Parathyroid adenoma (tissue), 2 donors: ENCODE data around the gene EMD.
A peak's percentile ranks its signal among the peaks of the same experiment; 100 is the strongest.

Experiments
- H2AFZ ChIP-seq: fragments of 300-600 bp; sonication (generic); one replicate; pipeline ENCODE4 v1.7.0; 2017; ENCODE audit warnings: antibody characterized with exemption, mild to moderate bottlenecking
- H3K27ac ChIP-seq: fragments of 300-600 bp; sonication (generic); one replicate; pipeline ENCODE4 v1.7.0; 2017
- H3K27me3 ChIP-seq: fragments of 300-600 bp; sonication (generic); one replicate; pipeline ENCODE4 v1.7.0; 2017; ENCODE audit warnings: low read length; ENCODE audit not compliant: control insufficient read depth, insufficient read depth
- H3K36me3 ChIP-seq: fragments of 300-600 bp; sonication (generic); one replicate; pipeline ENCODE4 v1.7.0; 2017; ENCODE audit warnings: low read length; ENCODE audit not compliant: control insufficient read depth, insufficient read depth
- H3K4me1 ChIP-seq: fragments of 300-600 bp; sonication (generic); one replicate; pipeline ENCODE4 v1.7.0; 2017; ENCODE audit warnings: control low read depth
- H3K4me2 ChIP-seq: fragments of 300-600 bp; sonication (generic); one replicate; pipeline ENCODE4 v1.7.0; 2017; ENCODE audit warnings: low read length
- H3K4me3 ChIP-seq: fragments of 300-600 bp; sonication (generic); one replicate; pipeline ENCODE4 v1.7.0; 2017; ENCODE audit warnings: low read depth, low read length
- H3K79me2 ChIP-seq: fragments of 300-600 bp; sonication (generic); one replicate; pipeline ENCODE4 v1.7.0; 2017; ENCODE audit warnings: control low read depth
- H3K9ac ChIP-seq: fragments of 300-600 bp; sonication (generic); one replicate; pipeline ENCODE4 v1.7.0; 2017; ENCODE audit warnings: mild to moderate bottlenecking
- H3K9me3 ChIP-seq: fragments of 300-600 bp; sonication (generic); one replicate; pipeline ENCODE4 v1.7.0; 2017; ENCODE audit warnings: low read length; ENCODE audit not compliant: control insufficient read depth
- CTCF ChIP-seq: fragments of 300-600 bp; sonication (generic); IDR thresholded peaks from one replicate; pipeline ENCODE4 v1.7.0; 2017; ENCODE audit warnings: antibody characterized with exemption, mild to moderate bottlenecking
- donor health status: primary hyperparathyroidism.

Gene EMD

GRCh38 chrX:154411981-154412340 is 32.9 kb downstream of the EMD start:
- H3K36me3 ChIP-seq = no peaks in the 10 kb centered on the region
- H2AFZ ChIP-seq = peak overlapping the region; percentile 89
- H3K27me3 ChIP-seq = no peaks in the 10 kb centered on the region
- H3K9ac ChIP-seq = peak overlapping the region; percentile 67
- peak overlapping the region; percentile 85 for H3K27ac ChIP-seq
- no peaks in the 10 kb centered on the region for H3K9me3 ChIP-seq
- H3K79me2 ChIP-seq = no peaks in the 10 kb centered on the region
- H3K4me3 ChIP-seq = peak overlapping the region; percentile 68
- peak overlapping the region; percentile 54 for H3K4me2 ChIP-seq
- no peak for TF ChIP-seq CTCF
- peaks cover 2% of the 10 kb centered on the region for H3K4me1 ChIP-seq

- Histone ChIP-seq H3K36me3 (no peaks in the 10 kb centered on the region), H3K9ac (no peak overlapping the region), H3K27ac (peak overlapping the region; percentile 85), H3K4me1 (peaks cover 2% of the 10 kb centered on the region), H3K4me3 (peak overlapping the region; percentile 68), H2AFZ (no peak overlapping the region), H3K27me3 (no peaks in the 10 kb centered on the region), H3K79me2 (no peaks in the 10 kb centered on the region), H3K4me2 (peak overlapping the region; percentile 54), H3K9me3 (no peaks in the 10 kb centered on the region)
- no peak for TF ChIP-seq CTCF
These were observed 33.4 kb downstream of the EMD start for GRCh38 chrX:154412468-154412867.

GRCh38 chrX:154413142-154413541 is 34.0 kb downstream of the EMD start:
- H3K9ac ChIP-seq = no peak overlapping the region
- TF ChIP-seq CTCF = no peak

GRCh38 chrX:154417157-154417556 is 38.1 kb downstream of the EMD start:
- no peak overlapping the region for H3K27ac ChIP-seq
- no peaks in the 10 kb centered on the region for H3K79me2 ChIP-seq
- no peaks in the 10 kb centered on the region for H3K36me3 ChIP-seq
- peaks cover 2% of the 10 kb centered on the region for H3K4me1 ChIP-seq
- no peaks in the 10 kb centered on the region for H3K9me3 ChIP-seq
- TF ChIP-seq CTCF = no peak
- H3K4me2 ChIP-seq = no peak overlapping the region
- H3K4me3 ChIP-seq = no peak overlapping the region
- no peak overlapping the region for H3K9ac ChIP-seq
- no peaks in the 10 kb centered on the region for H3K27me3 ChIP-seq
- H2AFZ ChIP-seq = no peak overlapping the region

More at GRCh38 chrX:154413142-154413541, 34.0 kb downstream of the EMD start:
- Histone ChIP-seq H3K4me3 (no peak overlapping the region), H3K36me3 (no peaks in the 10 kb centered on the region), H3K4me2 (no peak overlapping the region), H3K4me1 (peaks cover 2% of the 10 kb centered on the region), H3K79me2 (no peaks in the 10 kb centered on the region), H3K27ac (no peak overlapping the region), H2AFZ (no peak overlapping the region), H3K27me3 (no peaks in the 10 kb centered on the region), H3K9me3 (no peaks in the 10 kb centered on the region)

- Histone ChIP-seq H3K4me3 (no peak overlapping the region), H3K4me2 (no peak overlapping the region), H3K27me3 (no peaks in the 10 kb centered on the region), H3K27ac (no peak overlapping the region), H3K4me1 (no peaks in the 10 kb centered on the region), H3K9ac (no peak overlapping the region), H2AFZ (no peak overlapping the region), H3K9me3 (no peaks in the 10 kb centered on the region), H3K79me2 (no peaks in the 10 kb centered on the region), H3K36me3 (no peaks in the 10 kb centered on the region)
- no peak for TF ChIP-seq CTCF
These were observed 40.1 kb downstream of the EMD start for GRCh38 chrX:154419189-154419588.
